HEK293 (cell line): ENCODE data around the gene EPS8L3.
A peak's percentile ranks its signal among the peaks of the same experiment; 100 is the strongest.
"Not testable (repeated sequence)": the region's sequence is repeated elsewhere in the genome, so short reads cannot be mapped to it uniquely, and the experiment has no call there.

ENCODE experiments used
- CTCF ChIA-PET: fragments of 350-600 bp; formaldehyde crosslinking; extraction: SDS; loops from one replicate; lab custom pipeline; 2021; ENCODE audit warnings: antibody characterized with exemption; lab: Yijun Ruan, JAX
- POLR2A ChIA-PET: fragments of 300-600 bp; formaldehyde crosslinking; extraction: SDS; loops from one replicate; lab custom pipeline; 2020; ENCODE audit warnings: antibody characterized with exemption, inconsistent platforms; lab: Yijun Ruan, JAX
- H3K27ac ChIP-seq: fragments of 200-500 bp; sonication (Bioruptor generic); 2 replicates; pipeline ENCODE4 v1.5.1; 2014; ENCODE audit warnings: low read depth, low read length, control low read depth, inconsistent platforms; ENCODE audit errors: extremely low read depth
- H3K36me3 ChIP-seq, 2 experiments: fragments of 200-500 bp in 1 of 2; sonication (Bioruptor generic) in 1 of 2; 1 replicate in 1 of 2; 2 replicates in 1 of 2; pipeline ENCODE4 v1.5.1; 2014 to 2017; ENCODE audit warnings: inconsistent platforms in 2 of 2, low read length in 2 of 2; ENCODE audit not compliant: control insufficient read depth in 2 of 2, insufficient read depth in 1 of 2
- H3K4me1 ChIP-seq: fragments of 200-500 bp; sonication (Bioruptor generic); 2 replicates; pipeline ENCODE4 v1.5.1; 2014; ENCODE audit warnings: mild to moderate bottlenecking, low read length, inconsistent platforms; ENCODE audit not compliant: control insufficient read depth, insufficient read depth
- H3K4me3 ChIP-seq: 2 replicates; pipeline ENCODE4 v1.5.1; 2011; ENCODE audit warnings: low read depth, mild to moderate bottlenecking, control low read depth, low read length, moderate library complexity
- H3K9me3 ChIP-seq: fragments of 200-500 bp; sonication (Bioruptor generic); 2 replicates; pipeline ENCODE4 v1.5.1; 2014; ENCODE audit warnings: low read depth, low read length, inconsistent platforms; ENCODE audit not compliant: control insufficient read depth, insufficient read depth
- GLIS1 ChIP-seq: fragments of 450-650 bp; formaldehyde crosslinking; IDR thresholded peaks from 2 replicates; pipeline ENCODE4 v1.5.1; 2016; ENCODE audit warnings: missing biosample characterization, missing genetic modification characterization
- HOXD13 ChIP-seq: sonication (generic); formaldehyde crosslinking; IDR thresholded peaks from 2 replicates; pipeline ENCODE4 v1.8.0; 2022; ENCODE audit warnings: missing genetic modification reagents, borderline replicate concordance
- KLF17 ChIP-seq: fragments of 450-650 bp; formaldehyde crosslinking; IDR thresholded peaks from 2 replicates; pipeline ENCODE4 v1.5.1; 2016; ENCODE audit warnings: missing biosample characterization, missing genetic modification characterization
- PRDM10 ChIP-seq: fragments of 450-650 bp; formaldehyde crosslinking; IDR thresholded peaks from 2 replicates; pipeline ENCODE4 v1.5.1; 2016; ENCODE audit warnings: missing biosample characterization, missing genetic modification characterization
- PRDM6 ChIP-seq: fragments of 450-650 bp; formaldehyde crosslinking; IDR thresholded peaks from 2 replicates; pipeline ENCODE4 v1.5.1; 2017; ENCODE audit warnings: missing biosample characterization, missing genetic modification characterization
- SETDB1 ChIP-seq: IDR thresholded peaks from one replicate; pipeline ENCODE4 v1.6.1; 2017; ENCODE audit warnings: mild to moderate bottlenecking, low read length, moderate library complexity, mixed read lengths; ENCODE audit not compliant: insufficient read length
- ZBTB1 ChIP-seq: fragments of 450-650 bp; formaldehyde crosslinking; IDR thresholded peaks from 2 replicates; pipeline ENCODE4 v1.5.1; 2016; ENCODE audit warnings: missing biosample characterization, missing genetic modification characterization
- ZNF114 ChIP-seq: fragments of 450-650 bp; formaldehyde crosslinking; IDR thresholded peaks from 2 replicates; pipeline ENCODE4 v1.5.0; 2017; ENCODE audit warnings: missing biosample characterization, missing genetic modification characterization
- ZNF140 ChIP-seq: fragments of 450-650 bp; formaldehyde crosslinking; IDR thresholded peaks from 2 replicates; pipeline ENCODE4 v1.5.1; 2016; ENCODE audit warnings: missing biosample characterization, missing genetic modification characterization
- ZNF157 ChIP-seq: fragments of 450-650 bp; formaldehyde crosslinking; IDR thresholded peaks from 2 replicates; pipeline ENCODE4 v1.5.1; 2016; ENCODE audit warnings: missing biosample characterization, missing genetic modification characterization
- ZNF18 ChIP-seq: fragments of 450-650 bp; formaldehyde crosslinking; IDR thresholded peaks from 2 replicates; pipeline ENCODE4 v1.5.1; 2016; ENCODE audit warnings: missing biosample characterization, missing genetic modification characterization
- ZNF266 ChIP-seq: fragments of 450-650 bp; formaldehyde crosslinking; IDR thresholded peaks from 2 replicates; pipeline ENCODE4 v1.5.1; 2016; ENCODE audit warnings: missing biosample characterization, missing genetic modification characterization, low read depth
- ZNF302 ChIP-seq: fragments of 450-650 bp; formaldehyde crosslinking; IDR thresholded peaks from 2 replicates; pipeline ENCODE4 v1.5.1; 2016; ENCODE audit warnings: missing biosample characterization, missing genetic modification characterization, low read depth
- ZNF391 ChIP-seq: fragments of 450-650 bp; formaldehyde crosslinking; IDR thresholded peaks from 2 replicates; pipeline ENCODE4 v1.5.1; 2016; ENCODE audit warnings: low read depth, missing biosample characterization, missing genetic modification characterization, borderline replicate concordance
- ZNF426 ChIP-seq: fragments of 450-650 bp; formaldehyde crosslinking; IDR thresholded peaks from 2 replicates; pipeline ENCODE4 v1.5.1; 2017; ENCODE audit warnings: missing biosample characterization, missing genetic modification characterization, mild to moderate bottlenecking, inconsistent platforms, moderate library complexity
- ZNF529 ChIP-seq: fragments of 450-650 bp; formaldehyde crosslinking; IDR thresholded peaks from 2 replicates; pipeline ENCODE4 v1.5.1; 2017; ENCODE audit warnings: missing genetic modification characterization, missing biosample characterization; ENCODE audit not compliant: insufficient replicate concordance
- ZNF768 ChIP-seq: fragments of 450-650 bp; formaldehyde crosslinking; IDR thresholded peaks from 2 replicates; pipeline ENCODE4 v1.5.1; 2018; ENCODE audit warnings: missing biosample characterization, mild to moderate bottlenecking, missing genetic modification characterization

The EPS8L3 gene

GRCh38 chr1:109704173-109704572 lies 59.5 kb downstream of the EPS8L3 start:
- H3K9me3 ChIP-seq, result no peaks in the 10 kb centered on the region
- CTCF ChIA-PET, result interaction anchor here (0.6 to 2.7 kb wide), 3 partner anchors 61 to 255 kb away, joined by 3 to 14 read pairs (median 6); no protein-coding TSS in a partner anchor
- POLR2A ChIA-PET, result no interaction called here
- no peak overlapping the region for H3K4me3 ChIP-seq
- no peak overlapping the region for H3K27ac ChIP-seq
- no peaks in the 10 kb centered on the region for H3K4me1 ChIP-seq
- no peaks in the 10 kb centered on the region for H3K36me3 ChIP-seq
- TF ChIP-seq GLIS1 (tag by site-specific recombination) (no peak), ZNF768 (tag by site-specific recombination) (no peak), PRDM6 (tag by site-specific recombination) (no peak), ZNF114 (tag by site-specific recombination) (no peak), ZNF140 (tag by site-specific recombination) (no peak), ZNF302 (tag by site-specific recombination) (no peak), ZNF529 (tag by site-specific recombination) (no peak), ZNF157 (tag by site-specific recombination) (no peak), KLF17 (tag by site-specific recombination) (no peak), SETDB1 (no peak), PRDM10 (no peak), HOXD13 (no peak), ZBTB1 (tag by site-specific recombination) (no peak), ZNF391 (tag by site-specific recombination) (no peak), ZNF18 (tag by site-specific recombination) (no peak), ZNF426 (tag by site-specific recombination) (no peak), ZNF266 (tag by site-specific recombination) (no peak)

GRCh38 chr1:109702940-109703339 lies 60.8 kb downstream of the EPS8L3 start:
- H3K4me1 ChIP-seq, POLR2A ChIA-PET, H3K9me3 ChIP-seq, H3K4me3 ChIP-seq: not testable (repeated sequence)
- CTCF ChIA-PET, result interaction anchor here (2.7 kb wide), 1 partner anchor 63 kb away, joined by 14 read pairs; no protein-coding TSS in a partner anchor
- peak; percentile 16 for TF ChIP-seq SETDB1
- TF ChIP-seq, all 188 proteins: peak for 1; not testable (repeated sequence) for 187
- not testable (repeated sequence) for H3K27ac ChIP-seq, H3K36me3 ChIP-seq
